ENCODE data around the gene CLN6. TPM values are rescaled to one million over a fixed set of nuclear protein-coding genes. Genes with fewer than 3 reads are reported as not detected.

Gene CLN6
- total and polyA plus RNA-seq, 2 of the 4 experiments (the other 2 are of a cell fraction): 6.5 to 31.9 TPM

GRCh38 chr15:68241088-68241935 is 11.8 kb upstream of the CLN6 start:
- no peak overlapping the region for H2BK20ac ChIP-seq (ENCODE audit: low read depth, low read length)
- no peaks in the 10 kb centered on the region for H3K79me1 ChIP-seq (ENCODE audit: low read depth in 1 of 2, low read length in 2 of 2)
- H2AFZ ChIP-seq (replicated peaks; ENCODE audit: low read length, poor library complexity): no peak overlapping the region
- H3K18ac ChIP-seq (ENCODE audit: low read depth, low read length): no peak overlapping the region
- BruUV-seq (replicated peaks): no TSS peak
- H2AK9ac ChIP-seq (replicated peaks; ENCODE audit: low read depth, low read length, poor library complexity): no peak overlapping the region
- H3K27ac ChIP-seq (ENCODE audit: insufficient read depth, low read length): no peak overlapping the region
- H3K4me1 ChIP-seq (ENCODE audit: control insufficient read depth, insufficient read depth, low read length): no peaks in the 10 kb centered on the region; the same call in 1 of the 2 replicates
- H3K9ac ChIP-seq (ENCODE audit: low read depth, low read length): no peak overlapping the region
- H2BK15ac ChIP-seq (ENCODE audit: low read depth, low read length): no peak overlapping the region
- DNase-seq (no peak), ATAC-seq (ENCODE audit: low read depth) (peak; percentile 57; the same call in 1 of the 2 replicates)
- dilution Hi-C loops (cut with HindIII; ENCODE audit: low sequenced_read_pairs, unreplicated experiment): no loop called here
- no peaks in the 10 kb centered on the region for H3K36me3 ChIP-seq (ENCODE audit: control insufficient read depth, insufficient read depth, low read length)
- POLR2A ChIA-PET (ENCODE audit: unreplicated experiment): no interaction called here
- H3K9me3 ChIP-seq (ENCODE audit: control insufficient read depth, insufficient read depth, low read length): peaks cover 4% of the 10 kb centered on the region
- no peak overlapping the region for H4K8ac ChIP-seq (ENCODE audit: low read depth in 2 of 2, low read length in 2 of 2)
- H3K4me2 ChIP-seq (ENCODE audit: low read depth, low read length): no peak overlapping the region
- H3K56ac ChIP-seq (ENCODE audit: extremely low read depth, insufficient read depth, low read length): no peak overlapping the region
- no peak overlapping the region for H3K4me3 ChIP-seq (ENCODE audit: insufficient read depth, low read depth, low read length)
- no peak overlapping the region for H3K4ac ChIP-seq (ENCODE audit: low read depth, low read length)
- H2BK5ac ChIP-seq (ENCODE audit: low read depth, low read length, poor library complexity, severe bottlenecking): no peak overlapping the region
- in situ Hi-C loops (cut with MboI; ENCODE audit: low sequenced_read_pairs): no loop called here
- CTCF ChIA-PET: no interaction called here
- H2AK5ac ChIP-seq (ENCODE audit: low read depth, low read length): no peak overlapping the region
- intact Hi-C loops (cut with micrococcal nuclease): loop anchor here (5.0 kb wide), 1 partner anchor 496 kb away; no protein-coding TSS in a partner anchor
- H4K20me1 ChIP-seq (ENCODE audit: insufficient read depth, low read length): no peaks in the 10 kb centered on the region
- no peak overlapping the region for H4K91ac ChIP-seq (ENCODE audit: insufficient read depth, low read depth, low read length)
- TF ChIP-seq RFX5 (IDR thresholded peaks at IDR 0.05; ENCODE audit: low read depth, low read length) (no peak), MAFK (IDR thresholded peaks at IDR 0.05; ENCODE audit: low read depth, low read length) (peak; percentile 80)
- H2BK120ac ChIP-seq (ENCODE audit: low read depth, low read length): no peak overlapping the region
- H3K9me1 ChIP-seq (ENCODE audit: insufficient read depth, low read length): no peaks in the 10 kb centered on the region
- no peak overlapping the region for H4K5ac ChIP-seq (ENCODE audit: low read depth, low read length)
- no peak overlapping the region for H3K23ac ChIP-seq (ENCODE audit: low read depth, low read length)
- no peaks in the 10 kb centered on the region for H3K27me3 ChIP-seq (ENCODE audit: control insufficient read depth, insufficient read depth, low read length)
- WGBS, 2 experiments (ENCODE audit: extremely low coverage in 2 of 2, insufficient read length in 1 of 2): 83% methylated on average over 1 of the region's 5 CpGs; no CpG with 5 or more reads in 1 of the 2 experiments
- no peak overlapping the region for H3K14ac ChIP-seq (replicated peaks; ENCODE audit: low read depth, low read length)
